Prostate gland (tissue), 2 donors: Measurements from ENCODE around the gene GALNT11. TPM values are rescaled to one million over a fixed set of nuclear protein-coding genes. Genes with fewer than 3 reads are reported as not detected.
"Not testable (repeated sequence)": the region's sequence is repeated elsewhere in the genome, so short reads cannot be mapped to it uniquely, and the experiment has no call there.

Experiments used
- DNase-seq: peaks from one replicate; pipeline ENCODE4 v3.0.0-alpha.2; 2019; ENCODE audit warnings: low spot score
- H3K27ac ChIP-seq, 2 donors: fragments of 200-600 bp; sonication (generic); 2 replicates each; pipeline ENCODE4 v1.5.1; 2017 to 2019
- H3K27me3 ChIP-seq: fragments of 200-600 bp; sonication (generic); replicated peaks from 2 replicates; pipeline ENCODE4 v1.5.1; 2019; ENCODE audit not compliant: insufficient read depth
- H3K36me3 ChIP-seq, 2 donors: fragments of 200-600 bp; sonication (generic); 1 replicate in 1 of 2; 2 replicates in 1 of 2; pipeline versions ENCODE4 v1.5.1 to v1.8.1; 2017 to 2019
- H3K4me1 ChIP-seq: fragments of 200-600 bp; sonication (generic); replicated peaks from 2 replicates; pipeline ENCODE4 v1.5.1; 2019
- H3K4me3 ChIP-seq, 2 donors: fragments of 200-600 bp; sonication (generic); 2 replicates each; pipeline ENCODE4 v1.5.1; 2017 to 2019
- H3K9me3 ChIP-seq: fragments of 200-600 bp; sonication (generic); 2 replicates; pipeline ENCODE4 v1.5.1; 2017
- POLR2A ChIP-seq: fragments of 450-650 bp; IDR thresholded peaks from one replicate; pipeline ENCODE4 v1.6.1; 2016; ENCODE audit warnings: antibody characterized with exemption, mild to moderate bottlenecking
- POLR2AphosphoS5 ChIP-seq: sonication (generic); formaldehyde crosslinking; IDR thresholded peaks from one replicate; pipeline ENCODE4 v1.6.1; 2017; ENCODE audit warnings: antibody characterized with exemption
- WGBS: methylation state at CpG from one replicate; pipeline ENCODE4 v1.1.5; 2018; 5-methylcytosine and 5-hydroxymethylcytosine counted together
- intact Hi-C: fragments of 100-400 bp; cut with DNase I; formaldehyde crosslinking; loops from one replicate; pipeline ENCODE4 v1.14.2; 2022
- total RNA-seq, 2 donors: library from RNA; depleted of rRNA; stranded (reverse); fragments of >200 nt; gene quantifications; one replicate each; pipeline ENCODE4 v1.1.0, GENCODE V29; 2016
- TF ChIP-seq, protein P1 (sequence below), 4 experiments: fragments of 200-600 bp in 2 of 4; fragments of 450-650 bp in 2 of 4; sonication (generic) in 2 of 4; IDR thresholded peaks; 1 replicate in 3 of 4; 2 replicates in 1 of 4; pipeline ENCODE4 v1.5.1; 2016 to 2019; ENCODE audit warnings: antibody characterized with exemption in 4 of 4, mild to moderate bottlenecking in 2 of 4, moderate library complexity in 2 of 4

The GALNT11 gene
- total RNA-seq, 2 donors from 2014 or later: 50.3 to 76.2 TPM

DNA sequence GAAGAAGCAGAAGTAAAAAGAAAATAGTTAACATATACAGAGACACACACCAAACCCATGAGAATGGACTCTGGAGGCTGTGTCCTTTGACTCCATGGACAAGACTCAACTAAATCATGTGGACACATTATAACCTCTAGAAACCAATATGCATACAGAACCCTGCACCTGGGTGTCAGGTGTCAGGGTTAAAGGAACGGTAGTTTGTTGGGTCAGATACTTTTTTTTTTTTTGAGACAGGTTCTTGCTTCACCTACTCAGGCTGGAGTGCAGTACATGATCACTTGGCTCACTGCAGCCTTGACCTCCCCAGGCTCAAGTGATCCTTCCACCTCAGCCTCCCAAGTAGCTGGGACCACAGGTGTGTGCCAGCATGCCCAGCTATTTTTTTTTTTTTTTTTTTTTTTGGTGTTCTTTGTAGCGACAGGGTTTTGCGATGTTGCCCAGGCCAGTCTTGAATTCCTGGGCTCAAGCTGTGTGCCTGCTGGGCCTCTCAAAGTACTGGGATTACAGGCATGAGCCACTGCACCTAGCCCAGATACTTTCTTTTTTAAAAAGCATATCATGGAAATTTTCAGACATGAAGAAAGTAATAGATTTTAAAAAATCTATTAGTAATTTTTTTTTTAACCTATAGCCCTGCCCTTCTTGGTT lies 31.3 kb downstream of the GALNT11 start:
- H3K4me3 ChIP-seq: no peak overlapping the region
- TF ChIP-seq POLR2AphosphoS5 (no peak), POLR2A (no peak)
- TF ChIP-seq, protein P1, sequence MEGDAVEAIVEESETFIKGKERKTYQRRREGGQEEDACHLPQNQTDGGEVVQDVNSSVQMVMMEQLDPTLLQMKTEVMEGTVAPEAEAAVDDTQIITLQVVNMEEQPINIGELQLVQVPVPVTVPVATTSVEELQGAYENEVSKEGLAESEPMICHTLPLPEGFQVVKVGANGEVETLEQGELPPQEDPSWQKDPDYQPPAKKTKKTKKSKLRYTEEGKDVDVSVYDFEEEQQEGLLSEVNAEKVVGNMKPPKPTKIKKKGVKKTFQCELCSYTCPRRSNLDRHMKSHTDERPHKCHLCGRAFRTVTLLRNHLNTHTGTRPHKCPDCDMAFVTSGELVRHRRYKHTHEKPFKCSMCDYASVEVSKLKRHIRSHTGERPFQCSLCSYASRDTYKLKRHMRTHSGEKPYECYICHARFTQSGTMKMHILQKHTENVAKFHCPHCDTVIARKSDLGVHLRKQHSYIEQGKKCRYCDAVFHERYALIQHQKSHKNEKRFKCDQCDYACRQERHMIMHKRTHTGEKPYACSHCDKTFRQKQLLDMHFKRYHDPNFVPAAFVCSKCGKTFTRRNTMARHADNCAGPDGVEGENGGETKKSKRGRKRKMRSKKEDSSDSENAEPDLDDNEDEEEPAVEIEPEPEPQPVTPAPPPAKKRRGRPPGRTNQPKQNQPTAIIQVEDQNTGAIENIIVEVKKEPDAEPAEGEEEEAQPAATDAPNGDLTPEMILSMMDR (IDR thresholded peaks at IDR 0.05): no peak
- no peak overlapping the region for H3K27ac ChIP-seq
- DNase-seq: no peak
- WGBS: 69% methylated on average over 3 of the region's 3 CpGs
- no peaks in the 10 kb centered on the region for H3K9me3 ChIP-seq
- H3K27me3 ChIP-seq: no peaks in the 10 kb centered on the region
- no peaks in the 10 kb centered on the region for H3K4me1 ChIP-seq
- intact Hi-C loops: no loop called here
- H3K36me3 ChIP-seq: no peaks in the 10 kb centered on the region

DNA sequence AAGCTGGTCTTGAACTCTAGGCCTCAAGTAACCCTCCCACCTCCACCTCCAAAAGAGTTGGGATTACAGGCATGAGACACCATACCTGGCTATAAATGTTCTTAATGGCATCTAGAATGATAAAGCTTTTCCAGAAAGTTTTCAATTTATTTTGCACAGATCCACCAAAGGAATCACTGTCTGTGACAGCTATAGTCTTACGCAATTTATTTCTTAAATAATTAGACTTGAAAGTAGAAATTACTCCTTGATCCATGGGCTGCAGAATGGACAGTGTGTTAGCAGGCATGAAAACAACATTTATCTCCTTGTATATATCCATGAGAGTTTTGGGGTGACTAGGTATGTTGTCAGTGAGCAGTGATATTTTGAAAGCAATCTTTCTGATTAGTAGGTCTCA lies 33.8 kb downstream of the GALNT11 start:
- no peak for DNase-seq
- Histone ChIP-seq H3K9me3 (no peaks in the 10 kb centered on the region), H3K27ac (no peak overlapping the region), H3K4me1 (no peaks in the 10 kb centered on the region), H3K36me3 (no peaks in the 10 kb centered on the region), H3K27me3 (no peaks in the 10 kb centered on the region), H3K4me3 (no peak overlapping the region)
- TF ChIP-seq, protein P1 (IDR thresholded peaks at IDR 0.05): no peak
- no peak for TF ChIP-seq POLR2AphosphoS5
- no peak for TF ChIP-seq POLR2A
- intact Hi-C loops: no loop called here
- WGBS: 100% methylated on average over 1 of the region's 1 CpG

DNA sequence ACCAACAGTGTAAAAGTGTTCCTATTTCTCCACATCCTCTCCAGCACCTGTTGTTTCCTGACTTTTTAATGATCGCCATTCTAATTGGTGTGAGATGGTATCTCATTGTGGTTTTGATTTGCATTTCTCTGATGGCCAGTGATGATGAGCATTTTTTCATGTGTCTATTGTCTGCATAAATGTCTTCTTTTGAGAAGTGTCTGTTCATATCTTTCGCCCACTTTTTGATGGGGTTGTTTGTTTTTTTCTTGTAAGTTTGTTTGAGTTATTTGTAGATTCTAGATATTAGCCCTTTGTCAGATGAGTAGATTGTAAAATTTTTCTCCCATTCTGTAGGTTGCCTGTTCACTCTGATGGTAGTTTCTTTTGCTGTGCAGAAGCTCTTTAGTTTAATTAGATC lies 35.6 kb downstream of the GALNT11 start:
- H3K36me3 ChIP-seq, H3K4me3 ChIP-seq, H3K27ac ChIP-seq, H3K27me3 ChIP-seq, intact Hi-C loops, DNase-seq, H3K9me3 ChIP-seq, H3K4me1 ChIP-seq: not testable (repeated sequence)
- 100% methylated on average over 1 of the region's 2 CpGs for WGBS

DNA sequence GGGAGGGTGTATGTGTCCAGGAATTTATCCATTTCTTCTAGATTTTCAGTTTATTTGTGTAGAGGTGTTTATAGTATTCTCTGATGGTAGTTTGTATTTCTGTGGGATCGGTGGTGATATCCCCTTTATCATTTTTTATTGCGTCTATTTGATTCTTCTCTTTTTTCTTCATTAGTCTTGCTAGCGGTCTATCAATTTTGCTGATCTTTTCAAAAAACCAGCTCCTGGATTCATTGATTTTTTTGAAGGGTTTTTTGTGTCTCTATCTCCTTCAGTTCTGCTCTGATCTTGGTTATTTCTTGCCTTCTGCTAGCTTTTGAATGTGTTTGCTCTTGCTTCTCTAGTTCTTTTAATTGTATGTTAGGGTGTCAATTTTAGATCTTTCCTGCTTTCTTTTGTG lies 37.7 kb downstream of the GALNT11 start:
- H3K9me3 ChIP-seq, H3K4me3 ChIP-seq, H3K27me3 ChIP-seq, DNase-seq, intact Hi-C loops, H3K36me3 ChIP-seq, H3K27ac ChIP-seq, H3K4me1 ChIP-seq: not testable (repeated sequence)
- 98% methylated on average over 3 of the region's 3 CpGs for WGBS

DNA sequence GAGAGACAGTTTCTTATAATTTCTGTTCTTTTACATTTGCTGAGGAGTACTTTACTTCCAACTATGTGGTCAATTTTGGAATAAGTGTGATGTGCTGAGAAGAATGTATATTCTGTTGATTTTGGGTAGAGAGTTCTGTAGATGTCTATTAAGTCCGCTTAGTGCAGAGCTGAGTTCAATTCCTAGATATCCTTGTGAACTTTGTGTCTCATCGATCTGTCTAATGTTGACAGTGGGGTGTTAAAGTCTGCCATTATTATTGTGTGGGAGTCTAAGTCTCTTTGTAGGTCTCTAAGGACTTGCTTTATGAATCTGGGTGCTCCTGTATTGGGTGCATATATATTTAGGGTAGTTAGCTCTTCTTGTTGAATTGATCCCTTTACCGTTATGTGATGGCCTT lies 38.3 kb downstream of the GALNT11 start:
- H3K4me3 ChIP-seq, DNase-seq, H3K36me3 ChIP-seq, H3K27me3 ChIP-seq, H3K27ac ChIP-seq, intact Hi-C loops, H3K4me1 ChIP-seq, H3K9me3 ChIP-seq: not testable (repeated sequence)
- WGBS: 100% methylated on average over 3 of the region's 3 CpGs

DNA sequence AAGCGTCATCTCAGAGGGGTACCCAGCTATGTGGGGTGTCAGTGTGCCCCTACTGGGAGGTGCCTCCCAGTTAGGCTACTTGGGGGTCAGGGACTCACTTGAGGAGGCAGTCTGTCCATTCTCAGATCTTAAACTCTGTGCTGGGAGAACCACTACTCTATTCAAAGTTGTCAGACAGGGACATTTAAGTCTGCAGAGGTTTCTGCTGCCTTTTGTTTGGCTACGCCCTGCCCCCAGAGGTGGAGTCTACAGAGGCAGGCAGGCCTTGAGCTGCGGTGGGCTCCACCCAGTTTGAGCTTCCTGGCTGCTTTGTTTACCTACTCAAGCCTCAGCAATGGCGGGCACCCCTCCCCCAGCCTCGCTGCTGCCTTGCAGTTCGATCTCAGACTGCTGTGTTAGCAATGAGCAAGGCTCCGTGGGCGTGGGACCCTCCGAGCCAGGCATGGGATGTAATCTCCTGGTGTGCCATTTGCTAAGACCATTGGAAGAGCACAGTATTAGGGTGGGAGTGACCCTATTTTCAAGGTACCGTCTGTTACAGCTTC lies 40.4 kb downstream of the GALNT11 start:
- H3K9me3 ChIP-seq, H3K4me1 ChIP-seq, H3K4me3 ChIP-seq, intact Hi-C loops, DNase-seq, H3K27me3 ChIP-seq, H3K27ac ChIP-seq, H3K36me3 ChIP-seq: not testable (repeated sequence)
- WGBS: 92% methylated on average over 10 of the region's 10 CpGs

DNA sequence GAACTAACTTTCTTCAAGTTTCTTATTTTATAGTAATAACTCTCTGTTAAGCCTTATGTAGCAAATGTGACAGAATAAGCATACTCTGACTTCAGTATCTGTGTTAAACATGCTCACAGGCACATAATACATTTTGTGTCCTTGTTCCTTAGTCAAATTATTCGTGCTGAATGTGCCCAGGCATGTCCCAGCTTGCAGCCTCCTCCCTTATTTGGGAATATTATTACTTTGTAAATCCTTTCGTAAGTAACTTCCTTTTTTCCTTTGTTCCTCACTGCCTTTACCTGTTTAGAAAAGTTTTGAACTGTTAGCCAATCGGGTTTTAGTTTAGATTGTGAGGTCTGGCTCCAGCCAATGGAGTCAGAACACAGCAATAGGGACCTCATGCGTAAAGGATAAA lies 46.9 kb downstream of the GALNT11 start:
- WGBS: 59% methylated on average over 4 of the region's 4 CpGs
- Histone ChIP-seq H3K4me3 (no peak overlapping the region), H3K27ac (no peak overlapping the region), H3K27me3 (no peaks in the 10 kb centered on the region), H3K4me1 (peaks cover 4% of the 10 kb centered on the region), H3K36me3 (no peaks in the 10 kb centered on the region), H3K9me3 (no peaks in the 10 kb centered on the region)
- intact Hi-C loops: no loop called here
- TF ChIP-seq POLR2AphosphoS5 (no peak), POLR2A (no peak)
- TF ChIP-seq, protein P1 (IDR thresholded peaks at IDR 0.05): no peak
- DNase-seq: no peak
